Tibial artery (tissue), 4 donors: Measurements from ENCODE around the gene SMTN.

Experiments used
- DNase-seq, 2 donors: peaks; one replicate each; pipeline ENCODE4 v3.0.0-alpha.2; 2019
- H3K27ac ChIP-seq, 2 donors: fragments of 200-600 bp; sonication (generic) in 1 of 2; 1 replicate in 1 of 2; 2 replicates in 1 of 2; pipeline ENCODE4 v1.5.1; 2018 to 2019; ENCODE audit warnings: mild to moderate bottlenecking in 1 of 2
- H3K27me3 ChIP-seq, 2 donors: fragments of 200-600 bp; sonication (generic) in 1 of 2; one replicate each; pipeline versions ENCODE4 v1.5.1 to v1.6.0; 2016 to 2019
- H3K36me3 ChIP-seq, 3 donors: fragments of 200-600 bp; sonication (generic) in 2 of 3; one replicate each; pipeline ENCODE4 v1.5.1; 2016 to 2019; ENCODE audit warnings: mild to moderate bottlenecking in 2 of 3
- H3K4me1 ChIP-seq, 4 donors: fragments of 200-600 bp; sonication (generic) in 2 of 4; 1 replicate in 3 of 4; 2 replicates in 1 of 4; pipeline ENCODE4 v1.5.1; 2016 to 2019
- H3K4me3 ChIP-seq, 2 donors: fragments of 200-600 bp; sonication (generic) in 1 of 2; 1 replicate in 1 of 2; 2 replicates in 1 of 2; pipeline ENCODE4 v1.5.1; 2018 to 2019; ENCODE audit warnings: mild to moderate bottlenecking in 2 of 2
- H3K9me3 ChIP-seq, 3 donors: fragments of 200-600 bp; sonication (generic) in 1 of 3; one replicate each; pipeline ENCODE4 v1.5.1; 2016 to 2019
- intact Hi-C: fragments of 100-400 bp; cut with DNase I; formaldehyde crosslinking; loops from one replicate; pipeline ENCODE4 v1.15.0; 2023; ENCODE audit warnings: low total_unique reads
- TF ChIP-seq, protein P1 (sequence below), 2 experiments: fragments of 200-600 bp in 1 of 2; fragments of 450-650 bp in 1 of 2; IDR thresholded peaks; one replicate each; pipeline ENCODE4 v1.5.1; 2017 to 2019; ENCODE audit warnings: antibody characterized with exemption in 2 of 2, mild to moderate bottlenecking in 1 of 2, moderate library complexity in 1 of 2

Gene SMTN

DNA sequence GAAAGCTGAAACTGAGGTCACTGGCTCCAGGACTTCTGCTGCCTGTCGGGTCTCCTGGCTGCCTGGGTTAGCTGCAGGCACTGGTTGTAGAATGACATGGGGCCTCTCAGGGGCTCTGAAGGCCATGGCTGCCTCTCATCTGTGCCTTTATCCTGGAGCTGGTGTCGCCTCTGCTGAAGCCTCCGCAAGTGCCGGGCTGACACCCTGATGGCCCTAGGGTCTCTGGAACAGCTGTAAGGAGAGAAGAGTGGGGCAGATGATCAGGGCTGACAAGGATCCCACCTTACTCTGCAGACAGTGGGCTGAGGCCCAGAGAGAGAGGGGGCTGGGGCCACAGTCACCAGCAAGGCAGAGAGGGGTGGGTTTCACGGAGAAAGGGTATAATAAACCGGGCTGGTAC is 54.6 kb downstream of the SMTN start:
- no peak for DNase-seq
- Histone ChIP-seq H3K27ac (no peak overlapping the region), H3K27me3 (peaks cover 0 to 9% of the 10 kb centered on the region in 2 donors), H3K36me3 (peaks cover 0 to 7% (median 0%) of the 10 kb centered on the region in 3 donors), H3K4me1 (peaks cover 0 to 9% (median 5%) of the 10 kb centered on the region in 4 donors), H3K4me3 (no peak overlapping the region), H3K9me3 (no peaks in the 10 kb centered on the region)
- intact Hi-C loops = no loop called here
- TF ChIP-seq, protein P1, sequence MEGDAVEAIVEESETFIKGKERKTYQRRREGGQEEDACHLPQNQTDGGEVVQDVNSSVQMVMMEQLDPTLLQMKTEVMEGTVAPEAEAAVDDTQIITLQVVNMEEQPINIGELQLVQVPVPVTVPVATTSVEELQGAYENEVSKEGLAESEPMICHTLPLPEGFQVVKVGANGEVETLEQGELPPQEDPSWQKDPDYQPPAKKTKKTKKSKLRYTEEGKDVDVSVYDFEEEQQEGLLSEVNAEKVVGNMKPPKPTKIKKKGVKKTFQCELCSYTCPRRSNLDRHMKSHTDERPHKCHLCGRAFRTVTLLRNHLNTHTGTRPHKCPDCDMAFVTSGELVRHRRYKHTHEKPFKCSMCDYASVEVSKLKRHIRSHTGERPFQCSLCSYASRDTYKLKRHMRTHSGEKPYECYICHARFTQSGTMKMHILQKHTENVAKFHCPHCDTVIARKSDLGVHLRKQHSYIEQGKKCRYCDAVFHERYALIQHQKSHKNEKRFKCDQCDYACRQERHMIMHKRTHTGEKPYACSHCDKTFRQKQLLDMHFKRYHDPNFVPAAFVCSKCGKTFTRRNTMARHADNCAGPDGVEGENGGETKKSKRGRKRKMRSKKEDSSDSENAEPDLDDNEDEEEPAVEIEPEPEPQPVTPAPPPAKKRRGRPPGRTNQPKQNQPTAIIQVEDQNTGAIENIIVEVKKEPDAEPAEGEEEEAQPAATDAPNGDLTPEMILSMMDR (IDR thresholded peaks at IDR 0.05) = no peak

DNA sequence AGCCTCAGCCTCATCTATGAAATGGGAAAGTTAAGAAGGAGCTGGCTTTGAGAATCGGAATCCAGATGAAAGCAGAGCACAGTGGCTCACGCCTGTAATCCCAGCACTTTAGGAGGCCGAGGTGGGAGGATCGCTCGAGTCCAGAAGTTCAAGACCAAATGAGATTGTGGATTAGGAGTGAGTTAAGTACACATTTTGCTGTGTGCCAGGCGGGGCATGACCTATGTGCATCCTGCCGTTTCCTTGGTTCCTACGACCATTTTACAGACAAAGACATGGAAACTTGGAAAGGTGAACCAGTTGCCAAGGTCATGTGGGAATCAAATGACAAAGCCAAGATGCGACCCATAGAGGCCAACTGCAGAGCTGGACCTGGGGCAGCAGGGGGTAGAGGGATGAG is 55.0 kb downstream of the SMTN start:
- DNase-seq = no peak
- H3K4me3 ChIP-seq = no peak overlapping the region
- peaks cover 0 to 9% of the 10 kb centered on the region in 2 donors for H3K27me3 ChIP-seq
- H3K27ac ChIP-seq = no peak overlapping the region
- intact Hi-C loops = no loop called here
- no peaks in the 10 kb centered on the region for H3K9me3 ChIP-seq
- TF ChIP-seq, protein P1 (IDR thresholded peaks at IDR 0.05) = no peak
- peaks cover 0 to 7% (median 0%) of the 10 kb centered on the region in 3 donors for H3K36me3 ChIP-seq
- H3K4me1 ChIP-seq = peaks cover 0 to 11% (median 5%) of the 10 kb centered on the region in 4 donors

DNA sequence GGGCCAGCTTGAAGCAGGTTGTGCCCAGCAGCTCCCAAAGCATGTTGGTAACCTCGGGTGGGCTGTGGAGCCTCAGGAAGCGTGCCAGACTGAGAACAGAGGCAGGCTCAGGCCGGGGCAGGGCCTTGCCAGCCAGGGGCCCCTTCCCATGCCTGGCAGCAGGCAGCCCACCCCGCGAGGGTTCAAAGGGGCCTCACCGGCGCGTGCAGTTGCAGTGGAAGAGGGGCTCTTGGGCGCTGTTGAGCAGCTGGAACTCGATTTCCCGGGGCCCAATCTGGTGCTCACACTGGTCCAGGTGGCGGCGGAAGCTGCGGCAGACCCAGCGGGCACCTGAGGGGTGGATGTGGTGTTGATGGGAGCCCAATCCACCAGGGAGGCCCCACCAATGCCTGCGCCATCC is 55.6 kb downstream of the SMTN start:
- Histone ChIP-seq H3K36me3 (peaks cover 0 to 7% (median 0%) of the 10 kb centered on the region in 3 donors), H3K4me3 (no peak overlapping the region), H3K27me3 (peaks cover 0 to 9% of the 10 kb centered on the region in 2 donors), H3K27ac (no peak overlapping the region), H3K4me1 (peaks cover 0 to 11% (median 5%) of the 10 kb centered on the region in 4 donors), H3K9me3 (no peaks in the 10 kb centered on the region)
- intact Hi-C loops = no loop called here
- TF ChIP-seq, protein P1 (IDR thresholded peaks at IDR 0.05) = no peak
- no peak for DNase-seq

DNA sequence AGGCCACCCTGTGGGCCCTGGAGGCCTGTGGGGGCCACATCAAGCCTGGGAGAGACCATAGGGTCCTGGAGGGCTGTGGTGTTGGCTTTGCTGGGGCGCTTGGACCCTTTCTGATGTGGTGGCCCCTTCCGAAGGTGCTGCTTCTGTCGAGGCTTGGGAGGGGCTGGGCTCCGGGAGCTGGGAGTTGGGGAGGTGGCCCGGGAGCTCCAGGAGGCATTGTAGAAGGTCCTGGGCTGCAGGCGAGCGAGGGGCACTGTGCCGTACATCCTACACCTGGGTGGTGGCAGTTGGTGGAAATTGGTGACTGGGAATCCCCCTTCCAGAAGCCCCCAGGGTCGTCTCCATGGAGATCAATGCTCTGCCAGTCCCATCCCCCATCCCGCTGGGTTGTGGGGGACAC is 56.6 kb downstream of the SMTN start:
- DNase-seq = no peak
- TF ChIP-seq, protein P1 (IDR thresholded peaks at IDR 0.05) = no peak
- peaks cover 0 to 15% (median 8%) of the 10 kb centered on the region in 4 donors for H3K4me1 ChIP-seq
- H3K9me3 ChIP-seq = no peaks in the 10 kb centered on the region
- peaks cover 0 to 9% of the 10 kb centered on the region in 2 donors for H3K27me3 ChIP-seq
- H3K4me3 ChIP-seq = no peak overlapping the region
- peaks cover 0 to 7% (median 0%) of the 10 kb centered on the region in 3 donors for H3K36me3 ChIP-seq
- H3K27ac ChIP-seq = no peak overlapping the region
- intact Hi-C loops = no loop called here

DNA sequence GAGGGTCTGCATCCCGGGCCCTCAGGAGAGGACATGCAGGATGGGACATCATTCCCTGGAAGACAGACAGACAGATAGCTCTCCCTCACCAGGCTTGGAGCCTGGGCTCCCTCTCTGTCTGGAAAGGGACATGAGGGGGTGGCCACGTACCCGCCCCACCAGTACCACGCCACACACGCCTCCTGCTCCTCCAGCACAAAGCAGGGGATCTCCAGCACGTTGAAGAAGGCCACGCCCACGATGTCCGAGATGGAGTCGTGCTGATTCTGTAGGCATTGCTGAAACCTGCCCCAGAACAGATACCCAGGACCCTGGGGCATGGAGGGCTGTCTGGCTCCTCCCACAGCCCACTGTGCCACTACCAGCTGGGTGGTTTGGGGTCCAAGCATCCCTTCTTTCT is 57.0 kb downstream of the SMTN start:
- no peak for DNase-seq
- no peak overlapping the region for H3K4me3 ChIP-seq
- peaks cover 0 to 9% of the 10 kb centered on the region in 2 donors for H3K27me3 ChIP-seq
- H3K36me3 ChIP-seq = peaks cover 0 to 7% (median 0%) of the 10 kb centered on the region in 3 donors
- peaks cover 0 to 19% (median 11%) of the 10 kb centered on the region in 4 donors for H3K4me1 ChIP-seq
- no peak overlapping the region for H3K27ac ChIP-seq
- no peaks in the 10 kb centered on the region for H3K9me3 ChIP-seq
- intact Hi-C loops = no loop called here
- TF ChIP-seq, protein P1 (IDR thresholded peaks at IDR 0.05) = no peak

DNA sequence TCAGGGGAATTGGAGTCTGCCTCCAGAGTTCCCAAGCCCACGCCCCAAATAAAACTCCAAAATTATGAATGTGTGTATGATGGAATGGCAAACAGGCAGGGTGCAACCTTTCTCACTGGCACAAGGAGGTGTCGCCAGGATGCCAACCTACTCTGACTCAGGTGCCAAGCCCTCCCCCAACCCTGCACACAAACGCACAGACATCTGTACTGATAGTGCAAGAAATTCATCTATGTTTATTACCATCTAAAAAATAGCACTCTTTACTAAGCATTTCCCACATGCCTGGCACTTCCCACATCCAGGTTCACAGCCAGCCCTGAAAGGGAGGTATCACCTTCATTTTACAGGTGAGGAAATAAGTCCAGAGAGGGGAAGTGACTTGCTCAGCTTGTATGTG is 57.9 kb downstream of the SMTN start:
- Histone ChIP-seq H3K4me1 (peaks cover 0 to 25% (median 12%) of the 10 kb centered on the region in 4 donors), H3K36me3 (peaks cover 0 to under 1% (median 0%) of the 10 kb centered on the region in 3 donors), H3K27ac (no peak overlapping the region), H3K27me3 (peaks cover 0 to 9% of the 10 kb centered on the region in 2 donors), H3K4me3 (no peak overlapping the region), H3K9me3 (no peaks in the 10 kb centered on the region)
- intact Hi-C loops = no loop called here
- TF ChIP-seq, protein P1 (IDR thresholded peaks at IDR 0.05) = no peak
- DNase-seq = no peak
